GM12872 (cell line): Measurements from ENCODE around the gene COA7.

Experiments used
- CTCF ChIP-seq: IDR thresholded peaks from 3 replicates; pipeline ENCODE4 v1.5.1; 2011; ENCODE audit warnings: low read depth, mild to moderate bottlenecking, low read length, moderate library complexity; ENCODE audit not compliant: insufficient read depth

The COA7 gene

DNA sequence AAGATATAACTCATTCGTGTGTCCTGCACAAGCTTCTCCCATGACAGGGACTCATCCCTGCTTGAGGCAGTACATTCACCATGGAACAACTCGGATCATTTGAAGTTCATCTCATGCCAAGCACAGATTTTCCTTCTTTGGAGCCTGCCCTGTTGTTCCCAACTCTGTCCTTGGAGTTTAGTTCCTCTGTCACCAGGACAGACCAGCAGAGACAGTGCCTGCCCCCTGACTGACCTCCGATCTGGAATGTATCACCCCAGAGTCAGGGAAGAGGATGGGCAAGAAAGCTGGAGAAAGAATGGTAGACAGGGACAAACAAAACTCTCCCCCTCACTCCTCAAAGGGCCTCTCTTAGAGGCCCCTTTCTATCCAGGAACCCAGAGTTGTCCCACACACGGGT lies 60.2 kb downstream of the COA7 start:
- TF ChIP-seq CTCF, result no peak

DNA sequence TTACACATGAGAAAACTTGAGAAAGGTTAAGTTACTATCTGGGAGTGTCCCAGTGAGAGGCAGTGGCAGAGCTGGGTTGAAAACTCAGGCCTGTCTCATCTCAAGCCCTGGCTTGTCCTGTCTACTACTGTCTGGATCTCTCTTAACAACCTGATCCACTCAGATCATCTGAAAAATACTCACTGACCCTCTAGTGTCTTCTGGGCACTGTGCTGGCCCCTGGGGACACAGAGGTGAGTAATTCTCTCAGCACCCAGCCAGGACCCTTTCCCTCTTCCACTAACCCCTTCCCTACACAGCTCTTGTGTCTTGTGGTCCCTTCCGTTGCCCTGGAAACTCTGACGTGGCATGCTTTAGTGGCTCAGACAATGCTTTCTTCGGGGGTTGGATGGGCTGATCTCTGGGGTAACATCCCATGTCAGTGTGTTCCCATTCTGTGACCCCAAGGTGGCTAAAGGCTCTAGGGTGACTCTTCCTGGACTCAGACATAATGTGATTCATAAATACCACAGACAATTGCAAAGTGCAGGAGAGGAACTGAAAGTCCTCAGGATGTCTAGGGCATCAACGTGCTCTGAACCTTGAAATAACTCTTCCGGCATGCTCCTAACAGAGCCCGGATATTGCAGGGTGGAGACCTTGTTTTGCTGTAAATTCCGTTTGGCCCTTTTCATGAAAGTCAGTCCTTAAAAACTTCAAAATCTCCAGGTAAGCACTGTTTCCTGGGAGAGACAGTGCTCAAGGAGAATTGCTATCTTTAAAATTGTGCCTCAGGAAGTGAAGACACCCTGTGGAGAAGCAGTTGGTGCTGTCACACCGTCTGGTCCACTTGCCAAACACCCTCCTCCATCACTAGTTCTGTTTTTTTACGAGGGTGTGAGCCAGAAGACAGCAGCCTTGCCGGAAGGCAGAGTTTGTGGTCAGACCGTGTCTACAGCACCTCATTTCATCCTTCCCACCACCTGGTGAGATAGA lies 61.1 kb downstream of the COA7 start:
- TF ChIP-seq CTCF, result no peak

GRCh38 chr1:52635321-52636089 lies 62.6 kb downstream of the COA7 start:
- TF ChIP-seq CTCF, result no peak
